ENCODE data around the gene CCR4. TPM values are rescaled to one million over a fixed set of nuclear protein-coding genes. Genes with fewer than 3 reads are reported as not detected.

The CCR4 gene
- total and polyA plus RNA-seq, 10 donors: 0.28 to 9.4 (median 4.9) TPM

- Histone ChIP-seq H3K27ac (no peak overlapping the region), H3K4me3 (no peak overlapping the region), H3K9me3 (no peaks in the 10 kb centered on the region), H3K36me3 (no peaks in the 10 kb centered on the region), H3K4me1 (peaks cover 0 to 18% (median 9%) of the 10 kb centered on the region in 6 donors), H3K27me3 (replicated peaks in 1 of 7) (no peaks in the 10 kb centered on the region)
- no peak for TF ChIP-seq CTCF (IDR thresholded peaks at IDR 0.05 in 8 of 11, conservative IDR thresholded peaks at IDR 0.05 in 3 of 11)
- TF ChIP-seq POLR2A (IDR thresholded peaks at IDR 0.05): no peak
- TF ChIP-seq POLR2AphosphoS5 (IDR thresholded peaks at IDR 0.05): no peak
- WGBS, 5 donors: 72 to 78% (median 75%) methylated on average over 5 of the region's 5 CpGs
- intact Hi-C loops (cut with DNase I; ENCODE audit: low total_unique reads): no loop called here
- no peak for DNase-seq
Measured at GRCh38 chr3:32946973-32947788, 4.3 kb upstream of the CCR4 start.

- 28 to 41% (median 34%) methylated on average over 7 of the region's 7 CpGs for WGBS, 5 donors
- H3K4me3 ChIP-seq: no peak overlapping the region
- no peaks in the 10 kb centered on the region for H3K36me3 ChIP-seq
- no peaks in the 10 kb centered on the region for H3K27me3 ChIP-seq (replicated peaks in 1 of 7)
- intact Hi-C loops (cut with DNase I; ENCODE audit: low total_unique reads): no loop called here
- peaks cover 0 to 18% (median 9%) of the 10 kb centered on the region in 6 donors for H3K4me1 ChIP-seq
- H3K9me3 ChIP-seq: no peaks in the 10 kb centered on the region
- no peak overlapping the region for H3K27ac ChIP-seq
- TF ChIP-seq POLR2A (IDR thresholded peaks at IDR 0.05) (no peak), CTCF (IDR thresholded peaks at IDR 0.05 in 8 of 11, conservative IDR thresholded peaks at IDR 0.05 in 3 of 11) (peak; percentile 42 to 81 (median 76))
- DNase-seq: peak; percentile 91
Measured at GRCh38 chr3:32947789-32948238, 3.6 kb upstream of the CCR4 start.

GRCh38 chr3:32948625-32949445 lies 2.6 kb upstream of the CCR4 start:
- Histone ChIP-seq H3K4me1 (peaks cover 0 to 18% (median 9%) of the 10 kb centered on the region in 6 donors), H3K27ac (no peak overlapping the region), H3K27me3 (replicated peaks in 1 of 7) (no peaks in the 10 kb centered on the region), H3K4me3 (no peak overlapping the region), H3K9me3 (no peaks in the 10 kb centered on the region), H3K36me3 (no peaks in the 10 kb centered on the region)
- 92 to 98% (median 96%) methylated on average over 10 of the region's 10 CpGs for WGBS, 5 donors
- intact Hi-C loops (cut with DNase I; ENCODE audit: low total_unique reads): no loop called here
- no peak for DNase-seq
- TF ChIP-seq POLR2AphosphoS5 (IDR thresholded peaks at IDR 0.05): no peak

GRCh38 chr3:32950516-32950915 lies 928 bp upstream of the CCR4 start:
- H3K9me3 ChIP-seq: no peaks in the 10 kb centered on the region
- H3K36me3 ChIP-seq: no peaks in the 10 kb centered on the region
- peaks cover 0 to 18% (median 9%) of the 10 kb centered on the region in 6 donors for H3K4me1 ChIP-seq
- no peak overlapping the region for H3K4me3 ChIP-seq
- H3K27ac ChIP-seq: no peak overlapping the region
- intact Hi-C loops (cut with DNase I; ENCODE audit: low total_unique reads): loop anchor here (2.0 to 10.0 kb wide), 2 partner anchors 124 to 424 kb away; no protein-coding TSS in a partner anchor
- no peaks in the 10 kb centered on the region for H3K27me3 ChIP-seq (replicated peaks in 1 of 7)
- TF ChIP-seq POLR2A (IDR thresholded peaks at IDR 0.05) (no peak), POLR2AphosphoS5 (IDR thresholded peaks at IDR 0.05) (no peak), CTCF (IDR thresholded peaks at IDR 0.05 in 8 of 11, conservative IDR thresholded peaks at IDR 0.05 in 3 of 11) (no peak)
- DNase-seq: no peak
- WGBS, 5 donors: 95 to 99% (median 97%) methylated on average over 3 of the region's 3 CpGs
